ENCODE results near the gene FAAP100.

Gene FAAP100

DNA sequence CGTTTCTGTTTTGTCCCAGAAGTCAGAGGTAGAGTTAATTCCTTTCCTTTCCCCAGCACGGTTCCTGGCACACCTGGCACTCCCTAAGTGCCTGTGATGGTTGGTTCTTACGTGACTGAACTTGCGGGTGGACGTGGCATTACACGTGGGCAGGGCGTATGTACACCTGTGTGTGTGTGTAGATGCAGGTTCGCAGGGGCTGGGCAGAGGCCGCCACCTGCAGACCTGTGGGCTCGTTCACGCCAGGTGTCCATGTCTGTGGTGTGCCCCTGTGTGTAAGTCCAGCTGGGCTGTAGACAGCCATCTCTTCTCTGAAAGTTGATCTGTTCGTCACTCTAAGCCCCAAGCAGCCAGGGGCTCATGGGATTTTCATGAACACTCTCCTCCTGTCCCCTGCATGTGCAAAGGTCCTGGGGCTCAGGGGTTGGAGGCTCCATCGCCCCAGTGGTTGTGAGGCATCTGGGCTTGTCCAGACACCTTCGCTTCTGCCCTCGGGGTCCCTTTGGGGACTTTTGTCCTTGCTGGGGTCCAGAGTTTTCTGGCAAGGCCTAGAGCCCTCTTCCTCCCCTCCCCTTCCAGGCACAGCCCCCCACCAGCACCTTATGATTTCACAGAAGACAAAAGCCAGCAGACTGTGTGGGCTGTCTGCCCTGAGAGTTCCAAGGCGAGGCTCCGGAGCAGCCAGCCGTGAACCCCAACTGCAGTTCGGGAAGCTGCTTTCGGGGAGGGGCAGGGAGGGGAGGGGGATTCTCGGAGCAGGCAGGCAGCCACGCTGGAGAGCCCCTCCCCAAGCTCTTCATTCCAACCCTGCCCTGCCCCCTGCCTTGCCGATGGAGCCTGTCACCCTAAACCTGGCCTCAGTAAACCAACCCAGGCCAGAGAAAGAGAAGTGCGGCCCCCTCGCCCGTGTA lies 29.4 kb downstream of the FAAP100 start:
- no peak for DNase-seq

GRCh38 chr17:81520021-81520901 lies 31.9 kb downstream of the FAAP100 start:
- no peak for DNase-seq

GRCh38 chr17:81519284-81520020 lies 32.7 kb downstream of the FAAP100 start:
- DNase-seq: no peak

DNA sequence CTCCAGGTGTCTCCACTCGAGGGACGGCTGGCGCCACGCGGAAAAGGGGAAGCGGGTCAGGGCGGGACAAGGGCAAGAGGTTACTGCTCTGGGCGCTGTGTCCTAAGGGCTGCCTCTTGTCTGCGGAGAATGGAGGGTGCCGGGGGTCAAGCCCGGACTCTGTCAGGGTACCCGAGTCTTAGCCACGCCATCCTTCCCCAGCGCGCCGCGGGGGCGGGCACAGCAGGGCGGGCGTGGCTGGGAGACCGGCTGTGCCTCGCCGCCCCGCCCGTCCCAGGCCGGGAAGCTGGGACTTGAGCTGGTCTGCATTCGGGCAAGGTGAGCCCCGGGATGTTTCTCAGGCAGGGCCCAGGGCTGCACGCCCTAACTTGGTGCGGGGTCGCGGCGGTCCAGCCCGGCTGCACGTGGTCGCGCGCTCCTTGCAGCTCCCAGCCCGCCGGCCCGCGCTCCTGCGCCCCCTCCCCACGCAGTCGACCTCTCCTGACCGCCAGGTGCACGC lies 33.3 kb downstream of the FAAP100 start:
- DNase-seq: no peak

- DNase-seq: no peak
These were observed 33.9 kb downstream of the FAAP100 start for GRCh38 chr17:81518113-81518784.

- no peak for DNase-seq
These were observed 34.6 kb downstream of the FAAP100 start for GRCh38 chr17:81517339-81518112.

DNA sequence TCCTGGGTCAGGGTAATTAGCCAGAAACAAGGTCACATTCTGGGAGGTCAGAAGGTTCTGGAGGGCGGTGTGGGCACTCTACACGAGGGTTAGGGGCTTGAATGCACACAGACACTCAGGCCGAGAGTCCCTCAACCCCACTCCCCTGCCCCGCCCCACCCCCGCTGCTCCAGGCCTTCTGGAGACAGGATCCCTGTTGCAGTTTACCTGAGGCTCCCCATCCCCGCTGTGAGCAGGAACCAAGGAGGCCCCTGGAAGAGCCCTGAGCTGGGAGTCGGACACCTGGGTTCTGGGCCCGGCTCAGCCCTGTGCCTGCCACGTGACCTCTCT lies 35.2 kb downstream of the FAAP100 start:
- DNase-seq: no peak

DNA sequence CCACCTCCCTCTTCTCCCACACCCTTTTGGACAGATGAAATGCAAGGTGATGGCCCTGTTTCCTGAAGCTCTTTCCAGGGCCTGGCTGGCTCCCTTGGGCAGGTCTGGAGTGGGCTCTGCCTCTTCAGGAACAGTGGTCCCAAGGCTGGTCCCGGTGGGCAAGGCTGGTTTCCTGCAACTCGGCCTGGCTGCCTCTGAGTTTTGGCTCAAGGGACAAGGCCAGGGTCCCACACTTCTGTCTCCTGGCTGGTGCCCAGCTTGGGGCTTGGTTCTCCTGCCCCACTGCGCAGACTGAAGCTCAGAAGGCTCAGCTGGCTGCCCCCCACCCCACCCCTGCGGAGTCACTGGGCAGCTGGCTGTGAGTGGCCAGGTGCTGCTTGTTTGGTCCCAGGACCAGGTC lies 35.7 kb downstream of the FAAP100 start:
- no peak for DNase-seq

- DNase-seq: no peak
These were observed 36.6 kb downstream of the FAAP100 start for GRCh38 chr17:81515530-81516041.

GRCh38 chr17:81514739-81515529 lies 37.2 kb downstream of the FAAP100 start:
- no peak for DNase-seq

- no peak for DNase-seq
These were observed 37.7 kb downstream of the FAAP100 start for GRCh38 chr17:81514489-81514738.

DNA sequence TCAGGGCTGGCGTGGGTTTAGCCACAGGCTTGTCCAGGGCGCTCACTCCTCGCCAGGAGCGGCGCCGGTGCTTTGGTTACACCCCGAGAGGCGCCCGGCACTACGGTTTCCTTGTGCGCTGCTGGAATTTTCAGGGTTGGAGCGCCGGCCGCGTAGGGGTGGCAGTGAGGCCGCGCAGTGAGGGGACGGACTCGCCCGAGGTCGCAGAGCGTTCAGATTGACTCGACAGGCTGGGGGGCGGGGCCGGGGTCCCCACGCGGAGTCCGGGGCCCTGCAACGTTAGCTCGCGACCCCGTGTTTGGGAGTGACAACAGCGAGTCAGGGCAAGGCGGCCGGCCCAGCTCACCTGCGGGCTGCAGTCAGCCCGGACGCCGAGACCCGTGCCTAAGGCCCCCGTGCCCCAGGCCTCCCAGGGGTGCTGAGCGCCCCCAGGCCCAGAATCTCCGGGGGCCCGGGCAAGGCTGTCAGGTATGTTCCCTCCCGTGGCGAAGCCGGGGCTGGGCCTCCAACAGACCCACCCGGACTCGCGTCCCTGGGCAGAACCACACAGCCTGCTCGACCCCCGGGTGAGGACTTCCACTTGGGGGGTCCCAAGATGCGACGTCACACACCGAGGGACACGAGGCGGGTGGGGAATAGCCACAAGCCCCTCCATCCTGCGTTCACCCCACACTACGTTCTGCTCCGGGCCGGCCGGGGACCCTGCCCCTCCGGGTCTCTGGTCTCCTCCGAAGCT lies 38.2 kb downstream of the FAAP100 start:
- no peak for DNase-seq

DNA sequence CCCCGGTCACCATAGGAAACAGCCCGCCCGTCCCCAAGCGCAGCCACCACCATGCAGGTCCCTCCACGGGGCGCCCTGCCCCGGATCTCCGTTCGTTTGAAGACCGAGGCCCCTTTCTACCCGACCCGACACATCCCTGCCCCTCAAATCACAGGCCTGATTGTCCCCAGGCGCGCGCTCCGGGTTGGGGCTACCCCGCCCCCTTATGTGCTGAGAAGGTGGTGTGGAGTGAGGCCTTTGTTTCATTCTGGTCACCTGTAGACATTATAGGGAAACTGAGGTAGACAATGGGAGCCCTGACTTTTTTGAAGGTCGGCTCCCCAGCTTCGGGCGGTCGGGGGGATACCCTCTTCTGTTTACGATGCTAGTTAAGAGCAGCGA lies 38.8 kb downstream of the FAAP100 start:
- DNase-seq: no peak

GRCh38 chr17:81512562-81513371 lies 39.4 kb downstream of the FAAP100 start, which contains the start of gene ACTG1:
Gene ACTG1, minus strand, starts transcription at chr17:81512799. Its CDS starts 445 bp downstream, at chr17:81512354.
- peak; percentile 92 for DNase-seq

DNA sequence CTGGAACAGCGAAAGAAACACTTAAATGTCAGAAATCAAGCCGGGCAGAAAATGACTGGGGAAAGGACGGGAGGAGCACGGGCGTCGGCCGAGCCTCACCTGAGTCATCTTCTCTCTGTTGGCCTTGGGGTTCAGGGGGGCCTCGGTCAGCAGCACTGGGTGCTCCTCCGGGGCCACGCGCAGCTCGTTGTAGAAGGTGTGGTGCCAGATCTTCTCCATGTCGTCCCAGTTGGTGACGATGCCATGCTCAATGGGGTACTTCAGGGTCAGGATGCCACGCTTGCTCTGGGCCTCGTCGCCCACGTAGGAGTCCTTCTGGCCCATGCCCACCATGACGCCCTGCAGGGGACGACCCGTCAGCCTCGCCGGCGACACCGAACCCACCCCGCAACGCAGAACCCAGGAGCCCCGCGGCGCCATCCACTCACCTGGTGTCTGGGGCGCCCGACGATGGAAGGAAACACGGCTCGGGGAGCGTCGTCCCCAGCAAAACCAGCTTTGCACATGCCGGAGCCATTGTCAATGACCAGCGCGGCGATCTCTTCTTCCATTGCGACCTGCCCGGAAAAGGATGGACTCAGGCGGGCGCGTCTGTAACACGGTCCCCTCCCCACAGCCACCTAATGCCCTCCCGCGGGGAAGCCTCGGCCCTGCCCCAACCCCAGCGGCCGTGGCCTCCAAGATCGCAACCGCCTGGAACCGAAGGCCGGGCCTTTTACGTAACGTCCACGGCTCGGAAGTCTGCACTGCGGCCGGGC lies 40.2 kb downstream of the FAAP100 start:
- DNase-seq: no peak

GRCh38 chr17:81511554-81511803 lies 40.7 kb downstream of the FAAP100 start:
- no peak for DNase-seq

GRCh38 chr17:81510785-81511553 lies 41.2 kb downstream of the FAAP100 start:
- DNase-seq: no peak

All from T1000 (cell line).